ACHN (cell line): Measurements from ENCODE around the gene PTPRCAP.

Source experiments
- DNase-seq: peaks from one replicate; pipeline ENCODE4 v3.0.0-alpha.2; 2015
- in situ Hi-C: cut with HindIII; loops from 2 replicates; pipeline ENCODE4 v1.10.0; 2017; ENCODE audit warnings: low sequenced_read_pairs, low pct_ligation_motif_present, low pct_unique_long_range_greater_than_20kb

The PTPRCAP gene

GRCh38 chr11:67391304-67392182 is 45.9 kb downstream of the PTPRCAP start, which contains the start of gene RAD9A:
TSS of gene RAD9A (plus strand) at chr11:67391986. CDS start at chr11:67392045, 59 bp downstream.
- in situ Hi-C loops: no loop called here

GRCh38 chr11:67390947-67391303 is 46.6 kb downstream of the PTPRCAP start:
- in situ Hi-C loops: no loop called here
- DNase-seq: no peak

More at GRCh38 chr11:67391304-67392182, 45.9 kb downstream of the PTPRCAP start, which contains the start of gene RAD9A:
- peak; percentile 89 for DNase-seq

- in situ Hi-C loops: no loop called here
- DNase-seq: peak; percentile 27
Observed at GRCh38 chr11:67389477-67389876, 48.0 kb downstream of the PTPRCAP start.

- no peak for DNase-seq
- in situ Hi-C loops: no loop called here
Observed at GRCh38 chr11:67387518-67387917, 50.0 kb downstream of the PTPRCAP start.

- in situ Hi-C loops: no loop called here
- DNase-seq: no peak
Observed at GRCh38 chr11:67387069-67387468, 50.4 kb downstream of the PTPRCAP start.
